Bronchial epithelial cell (primary cell): ENCODE measurements around the gene DPEP2NB. TPM values are rescaled to one million over a fixed set of nuclear protein-coding genes. Genes with fewer than 3 reads are reported as not detected.

Experiments used
- DNase-seq: peaks from one replicate; pipeline ENCODE4 v3.0.0-alpha.2; 2010; ENCODE audit warnings: low read depth
- FAIRE-seq: peaks from 2 replicates; lab custom pipeline; 2011; peaks lifted over from hg19 to GRCh38; lab: Jason Lieb, UNC
- H3K27me3 ChIP-seq: 2 replicates; pipeline ENCODE4 v1.5.1; 2011; ENCODE audit warnings: low read length; ENCODE audit not compliant: control insufficient read depth, insufficient read depth
- H3K36me3 ChIP-seq: 2 replicates; pipeline ENCODE4 v1.5.1; 2011; ENCODE audit warnings: low read length; ENCODE audit not compliant: control insufficient read depth, insufficient read depth
- H3K4me3 ChIP-seq: 2 replicates; pipeline ENCODE4 v1.5.1; 2011; ENCODE audit warnings: mild to moderate bottlenecking, low read depth, low read length, control low read depth
- CTCF ChIP-seq: IDR thresholded peaks from 2 replicates; pipeline ENCODE4 v1.5.1; 2011; ENCODE audit warnings: mild to moderate bottlenecking, moderate library complexity, low read length, control low read depth, inconsistent platforms; ENCODE audit not compliant: insufficient read depth, severe bottlenecking
- total RNA-seq: library from RNA; depleted of rRNA; stranded (reverse); fragments of >200 nt; gene quantifications from 2 replicates; pipeline ENCODE4 v1.2.1, GENCODE V29; 2014

DPEP2NB gene
- total RNA-seq, result not detected in 2 replicates

- DNase-seq, result no peak
- H3K4me3 ChIP-seq, result no peak within 1 kb of the TSS
- no peaks in the 10 kb centered on the region for H3K27me3 ChIP-seq
- FAIRE-seq, result no peak
- TF ChIP-seq CTCF, result no peak
- H3K36me3 ChIP-seq, result no peaks in the 10 kb centered on the region
These were observed at the start of gene DPEP2NB for GRCh38 chr16:68015681-68016080. Gene DPEP2NB (minus strand): TSS chr16:68015911. CDS start chr16:68015770, 141 bp downstream.

- Histone ChIP-seq H3K4me3 (no peak overlapping the region), H3K27me3 (no peaks in the 10 kb centered on the region), H3K36me3 (peaks cover 17% of the 10 kb centered on the region)
- DNase-seq, result peak; percentile 71
- TF ChIP-seq CTCF, result peak; percentile 85
- FAIRE-seq, result no peak
These were observed 49.2 kb upstream of the DPEP2NB start for GRCh38 chr16:68064791-68065365.

- Histone ChIP-seq H3K4me3 (no peak overlapping the region), H3K27me3 (no peaks in the 10 kb centered on the region), H3K36me3 (peaks cover 10% of the 10 kb centered on the region)
- FAIRE-seq, result no peak
- no peak for DNase-seq
- no peak for TF ChIP-seq CTCF
These were observed 47.2 kb upstream of the DPEP2NB start for GRCh38 chr16:68062910-68063393.

GRCh38 chr16:68061396-68061795 is 45.7 kb upstream of the DPEP2NB start:
- FAIRE-seq (no peak), DNase-seq (no peak)
- TF ChIP-seq CTCF, result no peak
- Histone ChIP-seq H3K27me3 (no peaks in the 10 kb centered on the region), H3K36me3 (peaks cover 8% of the 10 kb centered on the region), H3K4me3 (no peak overlapping the region)

GRCh38 chr16:68059804-68060203 is 44.1 kb upstream of the DPEP2NB start:
- H3K4me3 ChIP-seq, result no peak overlapping the region
- no peak for DNase-seq
- H3K27me3 ChIP-seq, result no peaks in the 10 kb centered on the region
- TF ChIP-seq CTCF, result no peak
- FAIRE-seq, result no peak
- H3K36me3 ChIP-seq, result peaks cover 6% of the 10 kb centered on the region

GRCh38 chr16:68055395-68055794 is 39.7 kb upstream of the DPEP2NB start:
- Histone ChIP-seq H3K27me3 (no peaks in the 10 kb centered on the region), H3K36me3 (peaks cover 7% of the 10 kb centered on the region), H3K4me3 (no peak overlapping the region)
- no peak for TF ChIP-seq CTCF
- FAIRE-seq, result no peak
- DNase-seq, result no peak
